ENCODE data around the gene SCO1.
A peak's percentile ranks its signal among the peaks of the same experiment; 100 is the strongest.
"Not testable (repeated sequence)": the region's sequence is repeated elsewhere in the genome, so short reads cannot be mapped to it uniquely, and the experiment has no call there.

Gene SCO1

DNA sequence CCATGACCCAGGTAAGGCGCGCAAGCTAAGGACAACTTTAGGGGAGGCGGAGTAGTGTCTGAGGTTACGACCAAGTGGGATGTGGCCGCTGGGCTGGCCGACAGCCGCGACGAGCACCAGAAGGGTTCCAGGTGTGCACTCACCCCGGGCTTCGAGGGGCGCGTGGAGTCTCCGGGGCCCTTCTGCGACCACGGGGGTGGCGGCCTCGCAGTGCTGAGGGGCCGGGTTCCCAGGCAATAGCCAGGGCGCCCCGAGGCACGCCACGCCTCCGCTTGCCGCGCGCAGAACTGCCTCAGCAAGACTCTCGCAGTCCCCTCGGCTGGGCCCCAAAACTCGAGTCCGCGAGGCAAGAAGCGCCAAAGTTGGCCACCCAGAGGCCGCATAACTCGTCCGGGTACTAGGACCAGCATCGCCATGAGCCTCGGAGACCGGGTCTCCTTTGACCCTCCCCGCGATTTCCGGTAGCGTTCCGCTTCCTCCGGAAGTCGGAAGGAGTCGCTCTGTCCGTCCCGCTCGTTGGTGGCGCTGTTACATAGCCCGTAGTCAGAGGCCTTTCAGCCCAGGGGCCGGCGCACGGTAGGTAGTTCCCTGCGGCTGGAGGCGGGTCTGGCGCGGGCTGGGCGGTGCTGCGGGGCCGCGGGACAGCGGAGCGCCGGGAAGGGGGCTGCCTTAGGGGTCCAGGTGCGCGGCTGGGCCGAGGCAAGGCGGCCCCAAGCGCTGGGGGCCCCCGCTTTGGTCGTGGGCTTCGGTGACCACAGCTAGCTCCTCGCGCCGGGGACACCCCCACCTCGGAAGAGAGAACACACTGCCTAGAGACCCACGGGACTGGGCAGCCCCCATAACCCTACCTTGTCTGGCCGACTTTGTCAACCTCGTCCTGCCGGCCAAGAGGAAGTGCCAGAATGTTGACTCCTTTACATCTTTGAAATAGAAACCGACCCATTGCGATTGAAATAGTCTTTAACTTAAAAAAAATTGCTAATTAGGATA lies at the start of gene SCO1, which contains the start of gene ADPRM:
TSS of gene SCO1 (minus strand) at position 442 of the 990 bp plus-strand sequence. CDS start at position 416, 26 bp downstream.
TSS of gene ADPRM (plus strand) at position 503 of the 990 bp plus-strand sequence. CDS start 7,333 bp downstream, outside the sequence.
- DNase-seq: peak; percentile 90 to 92

DNA sequence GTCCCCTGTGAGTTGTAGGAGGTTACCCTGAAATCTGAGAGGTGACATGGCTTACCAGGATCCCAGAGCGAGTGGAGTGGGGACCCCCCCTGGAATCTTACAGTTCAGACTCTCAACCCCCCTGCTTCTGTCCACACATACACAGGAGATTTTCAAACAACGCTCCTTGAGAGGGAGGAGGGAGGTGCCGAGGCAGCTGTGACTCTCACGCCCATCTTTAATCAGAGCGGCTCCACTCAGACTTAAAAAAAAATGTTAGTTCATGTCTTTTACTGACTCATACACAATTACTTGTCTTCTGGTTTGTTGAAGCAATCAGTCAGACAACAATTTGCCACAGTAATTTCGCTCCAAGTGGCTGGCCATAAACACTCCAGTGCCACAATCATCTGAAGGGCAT lies 47.9 kb upstream of the SCO1 start:
- DNase-seq: no peak

DNA sequence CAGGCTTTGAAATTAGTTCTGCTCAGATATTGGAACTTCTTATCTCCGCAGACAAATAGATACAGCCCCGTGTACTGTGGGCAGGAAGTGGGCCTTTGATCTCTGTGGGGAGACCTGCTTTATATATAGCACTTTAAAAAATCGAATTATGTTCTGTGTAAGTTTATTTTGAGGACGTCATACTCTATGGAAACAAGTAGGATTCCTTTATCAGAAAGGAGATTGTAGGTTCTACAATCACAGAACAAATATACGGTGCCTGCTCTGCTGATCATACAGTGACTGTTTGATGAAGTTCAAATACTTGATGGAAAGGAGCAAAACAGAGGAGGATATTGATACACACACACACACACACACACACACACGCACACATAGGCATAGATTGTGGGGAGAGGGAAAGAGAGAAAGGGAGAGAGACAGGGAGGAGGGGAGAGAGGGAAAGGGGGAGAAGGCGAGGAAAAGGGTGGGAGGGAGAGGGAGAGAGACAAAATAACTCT lies 47.2 kb upstream of the SCO1 start:
- peak; percentile 24 to 33 for DNase-seq

DNA sequence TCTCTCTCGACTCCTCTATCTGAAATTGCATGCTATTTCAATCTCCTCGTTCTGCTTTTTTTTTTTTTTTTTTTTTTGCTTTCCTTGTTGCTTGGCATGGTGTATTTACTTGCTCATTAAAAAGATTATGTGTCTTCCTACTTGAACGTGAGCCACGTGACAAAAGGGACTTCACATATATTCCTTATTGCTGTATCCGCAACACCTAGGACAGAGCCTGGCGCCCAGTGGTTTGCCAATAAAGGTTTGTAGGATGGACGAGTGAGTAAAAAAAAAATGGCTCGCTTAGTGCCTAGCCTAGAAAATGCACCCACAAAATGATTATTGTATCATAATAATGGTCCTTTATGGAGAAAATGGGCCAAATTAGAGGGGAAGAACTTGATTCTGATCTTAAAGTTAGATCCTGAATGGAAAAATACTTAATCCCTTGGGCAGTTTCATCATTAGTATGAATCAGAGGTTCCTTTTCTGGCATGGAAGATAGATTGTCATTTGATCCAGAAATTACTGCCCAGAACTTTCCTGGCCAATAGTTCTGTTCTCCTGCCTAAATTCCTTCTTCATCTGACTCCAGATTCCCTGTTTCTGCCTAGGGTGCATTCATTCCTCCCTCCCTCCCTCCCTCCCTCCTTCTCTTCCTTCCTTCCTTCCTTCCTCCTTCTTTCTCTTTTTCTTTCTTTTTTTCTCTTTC lies 46.1 kb upstream of the SCO1 start:
- no peak for DNase-seq

DNA sequence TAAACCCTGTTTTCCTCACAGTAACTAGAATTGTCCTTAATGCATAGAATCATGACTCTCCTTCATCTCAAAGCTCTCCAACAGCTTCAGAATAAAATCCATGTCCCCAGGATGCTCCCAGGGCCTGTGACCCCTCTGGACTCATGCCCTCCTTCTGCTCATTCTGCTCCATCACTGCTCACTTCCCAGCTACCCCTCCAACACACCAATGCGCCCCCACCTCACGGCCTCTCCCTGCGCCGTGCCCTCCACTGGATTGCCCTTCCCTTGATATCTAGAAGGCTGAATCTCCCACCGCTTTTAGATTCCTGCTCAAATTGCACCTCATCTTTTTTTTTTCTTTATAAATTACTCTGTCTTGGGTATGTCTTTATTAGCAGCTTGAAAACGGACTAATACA lies 45.1 kb upstream of the SCO1 start:
- no peak for DNase-seq

DNA sequence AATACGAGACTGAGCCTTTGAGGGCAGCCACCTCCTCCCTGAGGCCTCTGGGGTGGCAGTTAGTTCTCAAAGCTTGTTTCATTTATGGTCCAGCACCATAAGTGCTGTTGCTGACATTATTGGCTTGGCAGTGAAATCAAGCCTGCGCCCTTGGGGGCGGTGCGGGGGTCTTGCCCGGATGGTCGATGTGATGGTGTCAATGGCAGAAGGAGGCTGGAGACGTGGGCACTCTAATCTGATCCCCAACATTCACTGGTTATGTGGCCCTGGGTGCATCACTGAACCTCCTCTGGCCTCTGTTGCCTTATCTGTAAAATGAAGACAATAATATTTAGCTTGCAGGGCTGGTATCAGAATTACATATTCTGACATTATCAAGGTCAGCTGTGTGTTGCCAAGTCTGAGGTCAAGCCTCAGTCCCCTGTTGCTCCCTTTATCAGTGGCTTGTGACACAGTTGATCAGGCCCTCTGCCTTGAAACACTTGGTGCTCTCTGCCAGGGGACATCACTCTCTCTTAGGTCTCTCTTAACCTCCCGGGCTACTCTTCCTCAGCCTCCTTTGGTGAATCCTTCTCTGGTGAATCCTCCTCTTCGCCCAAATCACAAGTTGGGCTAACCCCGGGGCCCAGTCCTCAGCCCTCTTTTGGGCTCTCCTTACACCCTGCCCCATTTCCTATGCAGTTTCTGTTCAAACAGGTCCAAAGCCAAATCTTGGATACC lies 44.2 kb upstream of the SCO1 start:
- no peak for DNase-seq

DNA sequence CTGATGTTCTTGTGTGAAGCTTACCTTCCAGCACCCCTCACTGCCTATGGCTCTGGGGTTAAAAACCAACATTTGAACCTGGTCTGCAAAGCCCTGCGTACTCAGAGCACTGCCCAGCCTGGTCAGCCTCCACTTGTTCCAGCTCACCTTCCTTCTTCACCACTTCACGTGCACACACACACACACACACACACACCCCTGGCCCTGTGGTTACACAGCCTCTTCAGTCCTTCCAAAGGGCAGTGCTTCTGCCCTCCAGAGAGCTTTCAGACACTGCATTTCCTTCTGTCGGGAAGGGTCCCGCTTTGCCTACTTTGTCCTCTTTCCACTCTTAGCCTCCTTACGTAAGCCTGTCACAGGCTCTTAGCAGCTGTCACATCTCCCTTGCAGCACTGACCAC lies 42.1 kb upstream of the SCO1 start:
- no peak for DNase-seq

DNA sequence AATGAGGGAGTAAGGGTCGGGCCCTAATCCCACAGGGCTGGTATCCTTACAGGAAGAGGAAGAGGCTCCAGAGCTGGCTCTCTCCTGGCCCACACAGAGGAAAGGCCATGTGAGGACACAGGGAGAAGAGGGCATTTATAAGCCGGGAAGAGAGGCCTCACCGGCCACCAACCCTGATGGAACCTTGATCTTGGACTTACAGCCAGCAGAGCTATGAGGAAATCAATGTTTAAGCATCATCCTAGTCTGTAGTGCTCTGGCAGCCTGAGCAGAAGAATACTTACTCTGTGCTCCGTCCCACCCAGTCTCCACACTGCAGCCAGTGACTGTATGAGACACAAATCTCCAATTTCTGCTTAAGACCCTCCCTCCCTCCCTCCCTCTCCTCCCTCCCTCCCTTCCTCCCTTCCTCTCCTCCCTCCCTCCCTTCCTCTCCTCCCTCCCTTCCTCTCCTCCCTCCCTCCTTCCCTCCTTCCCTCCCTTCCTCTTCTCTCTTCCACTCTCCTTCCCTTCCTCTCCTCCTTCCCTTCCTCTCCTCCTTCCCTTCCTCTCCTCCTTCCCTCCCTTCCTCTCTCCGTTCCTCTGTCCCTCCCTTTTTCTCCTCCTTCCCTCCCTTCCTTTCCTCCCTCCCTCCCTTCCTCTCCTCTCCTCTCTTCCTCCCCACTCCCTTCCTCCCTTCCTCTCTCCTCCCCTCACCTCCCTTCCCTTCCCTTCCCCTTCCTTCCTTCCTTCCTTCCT lies 41.4 kb upstream of the SCO1 start:
- DNase-seq: no peak

DNA sequence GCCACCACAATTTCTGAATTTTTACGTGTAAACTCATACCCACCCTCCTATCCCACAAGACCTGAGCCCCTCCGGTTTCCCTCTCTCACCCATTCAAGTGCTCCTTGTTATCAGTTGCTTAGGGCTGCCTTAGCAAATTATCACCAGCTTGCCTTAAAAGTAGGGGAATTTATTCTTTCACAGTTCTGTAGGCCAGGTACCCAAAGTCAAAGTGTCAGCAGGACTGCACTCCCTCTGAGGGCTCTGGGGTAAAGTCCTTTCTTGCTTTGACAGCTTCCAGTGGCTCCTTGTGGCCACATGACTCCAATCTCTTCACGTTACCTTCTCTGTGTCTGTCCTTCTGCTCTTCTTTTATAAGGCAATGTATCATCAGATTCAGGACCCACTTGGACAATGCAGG lies 40.4 kb upstream of the SCO1 start:
- DNase-seq: no peak

DNA sequence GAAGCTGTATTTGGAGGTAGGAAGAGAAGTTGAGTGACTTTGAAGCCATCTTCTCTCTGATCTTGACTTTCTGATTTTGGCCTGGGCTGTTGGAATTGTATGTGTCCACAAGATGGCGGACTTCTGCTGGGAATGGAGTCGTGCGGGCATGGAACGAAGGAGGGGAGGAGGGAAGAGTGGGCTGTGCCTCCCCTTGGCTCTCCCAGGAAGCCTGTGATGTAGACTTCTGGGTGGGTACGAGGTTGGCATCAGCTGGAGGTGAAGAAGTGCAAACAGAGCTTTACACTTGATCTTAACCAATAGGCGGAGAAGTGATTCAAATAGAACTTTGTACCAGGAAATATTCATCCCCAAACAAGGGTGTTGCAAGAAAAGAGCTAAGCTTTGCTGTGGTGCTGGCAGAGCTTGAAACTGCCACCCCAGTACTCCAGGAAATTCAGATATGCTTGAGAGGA lies 39.9 kb upstream of the SCO1 start:
- DNase-seq: peak; percentile 16 to 38

DNA sequence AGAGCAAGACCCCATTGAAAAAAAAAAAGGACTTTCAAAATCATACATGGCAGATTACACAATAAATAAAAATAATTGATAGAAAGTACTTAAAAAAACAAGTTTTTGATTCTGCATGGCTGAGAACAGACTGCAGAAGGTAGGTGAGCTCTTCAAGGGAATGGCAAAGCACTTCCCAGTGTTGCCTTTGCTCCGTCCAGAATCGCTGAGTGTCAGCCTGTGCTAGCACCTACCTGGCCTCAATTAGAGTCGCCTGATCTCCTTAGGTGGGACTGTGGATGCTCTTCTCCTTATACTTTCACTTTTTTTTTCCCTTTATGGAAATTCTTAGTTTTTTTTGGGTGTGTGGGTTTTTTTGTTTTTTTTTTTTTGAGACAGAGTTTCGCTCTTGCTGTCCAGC lies 38.5 kb upstream of the SCO1 start:
- no peak for DNase-seq

DNA sequence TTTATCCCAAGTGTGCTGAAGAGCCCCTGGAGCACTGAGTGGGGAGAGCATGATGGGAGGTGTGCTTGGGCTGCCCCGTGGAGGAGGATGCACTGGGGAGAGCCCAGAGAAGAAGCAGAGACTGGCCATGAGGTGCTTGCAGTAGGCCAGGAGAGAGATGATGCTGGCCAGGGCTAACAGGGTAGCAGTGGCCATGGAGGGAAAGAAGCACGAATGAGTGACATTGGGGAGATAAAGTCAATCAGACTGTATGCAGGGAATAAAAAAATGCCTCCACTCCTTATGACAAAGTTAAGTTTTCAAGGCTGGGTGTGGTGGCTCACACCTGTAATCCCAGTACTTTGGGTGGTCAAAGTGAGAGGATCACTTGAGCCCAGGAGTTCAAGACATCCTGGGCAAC lies 37.9 kb upstream of the SCO1 start:
- DNase-seq: no peak

DNA sequence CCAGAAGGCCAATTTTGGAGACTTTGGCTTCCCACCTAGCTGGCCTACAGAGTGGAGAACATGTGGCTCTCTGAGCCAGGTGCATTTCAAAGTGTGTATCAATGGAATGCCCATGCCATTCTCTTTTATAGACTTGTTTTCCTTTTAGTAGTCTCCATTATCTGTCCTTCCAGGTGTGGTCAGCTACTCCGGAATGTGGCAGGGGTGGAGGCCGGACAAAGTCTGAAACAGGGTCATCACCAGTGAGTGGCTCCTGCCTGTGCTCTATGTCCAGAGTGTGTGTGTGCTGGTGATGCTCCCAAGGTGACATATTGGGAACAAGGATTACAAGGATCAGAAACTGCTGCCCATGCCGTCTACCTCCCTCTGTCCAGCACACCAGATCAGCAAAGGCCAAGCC lies 36.3 kb upstream of the SCO1 start:
- DNase-seq: no peak

DNA sequence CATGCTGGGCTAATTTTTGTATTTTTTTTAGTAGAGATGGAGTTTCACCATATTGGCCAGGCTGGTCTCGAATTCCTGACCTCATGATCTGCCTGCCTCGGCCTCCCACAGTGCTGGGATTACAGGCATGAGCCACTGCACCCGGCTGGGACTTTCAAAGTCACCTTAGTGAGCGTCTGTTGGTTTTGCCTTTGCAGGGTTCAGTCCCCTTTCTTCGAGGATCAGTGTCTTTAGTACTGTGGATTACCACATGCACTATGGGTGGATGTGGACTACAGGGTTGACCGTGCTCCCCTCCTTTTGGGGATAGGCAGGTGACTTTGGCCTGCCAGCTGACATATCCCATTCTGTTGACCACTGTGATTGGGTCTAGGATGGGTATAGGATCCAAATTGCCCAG lies 34.8 kb upstream of the SCO1 start:
- not testable (repeated sequence) for DNase-seq

DNA sequence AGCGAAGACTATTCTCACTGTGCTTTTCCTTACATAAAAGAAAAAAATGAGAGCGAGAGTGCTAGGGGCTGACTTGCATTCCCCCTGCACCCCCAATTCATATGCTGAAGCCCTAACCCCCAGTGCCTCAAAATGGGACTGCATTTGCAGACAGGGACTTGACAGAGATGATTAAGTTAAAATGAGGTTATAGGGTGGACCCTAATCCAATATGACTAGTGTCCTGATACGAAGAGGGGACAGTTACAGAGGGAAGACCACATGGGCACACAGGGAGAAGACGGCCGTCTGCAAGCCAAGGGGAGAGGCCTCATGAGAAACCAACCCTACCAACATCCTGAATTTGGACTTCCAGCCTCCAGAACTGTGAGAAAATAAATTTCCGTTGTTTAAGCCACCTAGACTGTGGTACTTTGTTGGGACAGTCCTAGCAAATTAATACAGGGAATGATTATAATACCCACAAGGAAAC lies 34.1 kb upstream of the SCO1 start:
- no peak for DNase-seq

DNA sequence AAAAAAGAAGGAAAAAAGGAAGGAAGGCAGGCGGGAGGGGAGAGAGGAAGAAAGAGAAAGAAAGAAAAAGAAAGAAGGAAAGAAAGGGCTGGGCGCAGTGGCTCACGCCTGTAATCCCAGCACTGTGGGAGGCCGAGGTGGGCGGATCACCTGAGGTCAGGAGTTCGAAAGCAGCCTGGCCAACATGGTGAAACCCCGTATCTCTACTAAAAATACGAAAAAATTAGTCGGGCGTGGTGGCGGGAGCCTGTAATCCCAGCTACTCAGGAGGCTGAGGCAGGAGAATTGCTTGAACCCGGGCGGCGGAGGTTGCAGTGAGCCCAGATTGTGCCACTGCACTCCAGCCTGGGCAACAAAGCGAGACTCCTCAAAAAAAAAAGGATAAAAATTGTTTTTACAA lies 32.9 kb upstream of the SCO1 start:
- peak in 1 of 2 donors; percentile 4 for DNase-seq

DNA sequence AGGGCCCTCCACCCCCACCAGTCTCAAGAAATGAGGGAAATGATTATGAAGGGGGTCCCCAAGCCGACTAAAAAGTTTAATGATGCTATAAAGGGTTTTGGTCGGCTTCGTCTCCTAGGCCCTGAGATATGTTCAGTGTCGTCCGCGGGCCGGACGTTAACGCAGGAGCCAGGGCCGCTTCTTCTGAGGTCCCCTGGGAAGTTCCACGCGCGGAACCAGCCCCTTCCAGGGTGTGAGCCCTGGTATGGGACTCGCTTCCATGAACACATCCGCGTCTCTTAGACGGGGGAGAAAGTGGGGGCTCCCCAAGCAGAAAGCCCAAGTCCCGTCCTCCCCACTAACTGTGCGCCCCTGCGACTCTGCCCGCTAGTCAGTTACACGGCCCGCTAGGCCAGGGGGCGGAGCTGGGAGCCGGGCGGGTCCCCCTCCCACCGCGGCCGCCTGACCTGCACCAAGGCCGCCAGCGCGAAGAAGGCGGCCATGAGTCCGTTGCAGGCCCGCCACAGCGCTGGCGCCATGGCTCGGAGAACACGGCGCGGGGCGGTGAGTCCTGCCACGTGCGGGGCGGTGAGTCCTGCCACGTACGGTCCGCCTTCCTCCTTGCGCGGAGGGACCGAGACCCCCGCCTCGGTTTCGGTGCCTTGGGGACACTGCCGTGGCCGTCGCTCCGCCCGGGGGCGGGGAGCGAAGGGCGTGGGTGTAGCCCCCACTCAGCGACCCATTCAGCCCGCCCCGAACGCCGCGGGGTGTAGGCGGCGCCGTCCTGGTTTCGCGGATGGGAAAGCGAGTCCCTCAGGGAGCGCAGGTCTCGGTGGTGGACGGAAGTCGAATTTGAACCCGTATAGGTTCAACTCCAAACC lies 32.2 kb upstream of the SCO1 start, which contains the start of gene TMEM220:
TSS of gene TMEM220 (minus strand) at position 690 of the 860 bp plus-strand sequence. CDS start at position 518, 172 bp downstream.
- peak; percentile 28 to 48 for DNase-seq

DNA sequence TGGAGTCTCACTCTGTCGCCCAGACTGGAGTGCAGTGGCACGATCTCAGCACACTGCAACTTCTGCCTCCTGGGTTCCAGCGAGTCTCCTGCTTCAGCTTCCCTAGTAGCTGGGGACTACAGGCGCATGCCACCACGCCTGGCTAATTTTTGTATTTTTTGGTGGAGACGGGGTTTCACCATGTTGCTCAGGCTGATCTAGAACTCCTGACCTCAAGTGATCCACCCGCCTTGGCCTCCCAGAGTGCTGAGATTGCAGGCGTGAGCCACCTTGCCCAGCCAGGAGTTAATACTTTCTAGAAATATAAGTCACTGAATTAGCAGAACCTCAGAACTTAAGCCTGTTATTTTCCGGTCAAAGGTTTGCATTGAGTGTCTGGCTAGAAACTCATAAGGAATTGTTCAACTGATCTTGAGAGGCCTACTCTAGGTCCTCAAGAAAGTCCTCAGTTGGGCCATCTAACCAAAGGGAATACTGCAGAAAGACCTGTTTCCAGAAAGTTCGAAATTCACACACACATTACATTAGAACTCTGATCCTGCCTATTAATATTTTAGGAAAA lies 31.1 kb upstream of the SCO1 start:
- no peak for DNase-seq

DNA sequence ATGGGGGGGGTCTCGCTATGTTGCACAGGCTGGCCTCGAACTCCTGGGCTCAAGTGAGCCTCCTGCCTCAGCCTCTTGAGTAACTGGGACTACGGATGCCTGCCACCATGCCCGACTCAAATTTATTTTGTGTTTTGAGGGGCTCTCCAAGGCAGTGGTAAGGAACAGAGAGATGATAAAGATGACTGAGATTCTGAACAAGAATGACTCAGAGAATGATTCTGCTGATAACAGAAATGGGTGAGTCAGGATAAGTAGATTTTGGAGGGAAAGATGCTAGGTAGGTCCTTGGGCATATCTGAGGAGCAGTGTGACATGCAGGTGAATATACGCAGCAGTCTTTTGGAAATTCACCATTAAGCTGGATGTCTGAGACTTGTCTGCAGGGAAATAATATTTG lies 29.9 kb upstream of the SCO1 start:
- no peak for DNase-seq

DNA sequence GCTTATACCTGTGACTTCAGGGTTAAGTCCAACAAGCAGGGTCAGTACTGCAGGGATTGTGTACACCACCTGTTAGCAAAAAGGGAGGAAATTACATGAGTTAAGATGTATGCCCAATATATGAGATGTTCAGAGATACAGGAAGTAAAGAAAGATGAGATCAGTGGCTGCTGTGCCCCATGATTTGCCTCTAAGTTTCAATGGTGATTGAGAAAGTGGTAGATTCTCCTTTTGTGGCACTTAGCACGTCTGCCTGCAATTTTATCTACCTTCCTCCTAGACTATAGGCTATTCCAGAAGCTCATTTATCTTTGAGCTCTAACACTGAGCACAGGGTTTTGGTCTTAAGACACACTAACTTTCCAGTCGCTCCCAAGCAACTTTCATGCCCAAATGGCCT lies 28.9 kb upstream of the SCO1 start:
- DNase-seq: no peak

DNA sequence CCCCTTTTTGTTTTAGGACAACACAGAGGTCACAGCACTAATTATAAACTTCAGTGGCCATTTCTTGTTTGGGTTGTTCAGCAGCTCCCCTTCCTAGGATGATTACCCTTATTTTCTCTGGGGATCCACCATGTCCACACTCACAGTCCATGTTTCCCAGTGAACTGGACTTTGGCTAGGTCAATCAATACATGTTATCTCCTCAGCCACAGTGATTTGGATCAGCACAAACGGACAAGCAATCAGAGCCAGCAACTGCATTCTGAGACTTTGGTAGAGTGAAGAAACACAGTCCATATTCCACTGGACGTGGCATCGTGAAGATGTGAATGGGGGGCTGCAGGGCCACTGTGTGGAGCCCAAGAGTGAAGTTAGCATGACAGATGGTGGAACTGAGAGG lies 27.9 kb upstream of the SCO1 start:
- DNase-seq: no peak

All from CD4-positive, alpha-beta T cell treated with Interleukin-1 beta for 1 hour (primary cell).